ENCODE measurements around the gene PTRH1.

DNA sequence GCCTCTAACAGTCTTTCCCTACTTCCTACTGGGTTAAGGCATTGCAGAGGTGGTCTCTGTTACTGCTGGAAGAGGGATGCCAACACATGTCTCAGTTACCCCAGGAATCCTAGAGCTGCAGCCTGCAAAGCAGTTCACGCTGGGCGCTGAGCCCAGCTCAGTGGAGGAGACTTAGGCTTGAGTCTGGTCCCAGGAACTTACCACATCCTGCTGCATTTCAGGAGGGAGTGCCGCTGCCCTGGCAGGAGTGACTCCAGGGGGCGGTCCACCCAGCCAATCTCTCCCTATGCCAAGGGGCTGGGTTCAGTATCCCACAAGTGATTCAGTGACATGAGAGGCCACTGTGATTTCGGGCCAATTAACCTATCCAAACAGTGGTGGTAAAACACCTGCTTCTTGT is 8.0 kb upstream of the PTRH1 start:
- TF ChIP-seq CTCF (IDR thresholded peaks at IDR 0.05; ENCODE audit: insufficient read depth, low read length), result no peak
- TF ChIP-seq POLR2AphosphoS5 (IDR thresholded peaks at IDR 0.05; ENCODE audit: low read depth), result no peak
- TF ChIP-seq REST (IDR thresholded peaks at IDR 0.05; ENCODE audit: insufficient replicate concordance, low read depth), result no peak
- no peak for TF ChIP-seq SPI1 (IDR thresholded peaks at IDR 0.05; ENCODE audit: borderline replicate concordance, low read depth)
